Raji (cell line): ENCODE data around the gene FGD1.

Experiments
- POLR2A ChIP-seq: IDR thresholded peaks from 2 replicates; pipeline ENCODE4 v1.6.1; 2011; ENCODE audit warnings: low read depth, low read length, control low read depth; ENCODE audit not compliant: insufficient read depth

Gene FGD1

DNA sequence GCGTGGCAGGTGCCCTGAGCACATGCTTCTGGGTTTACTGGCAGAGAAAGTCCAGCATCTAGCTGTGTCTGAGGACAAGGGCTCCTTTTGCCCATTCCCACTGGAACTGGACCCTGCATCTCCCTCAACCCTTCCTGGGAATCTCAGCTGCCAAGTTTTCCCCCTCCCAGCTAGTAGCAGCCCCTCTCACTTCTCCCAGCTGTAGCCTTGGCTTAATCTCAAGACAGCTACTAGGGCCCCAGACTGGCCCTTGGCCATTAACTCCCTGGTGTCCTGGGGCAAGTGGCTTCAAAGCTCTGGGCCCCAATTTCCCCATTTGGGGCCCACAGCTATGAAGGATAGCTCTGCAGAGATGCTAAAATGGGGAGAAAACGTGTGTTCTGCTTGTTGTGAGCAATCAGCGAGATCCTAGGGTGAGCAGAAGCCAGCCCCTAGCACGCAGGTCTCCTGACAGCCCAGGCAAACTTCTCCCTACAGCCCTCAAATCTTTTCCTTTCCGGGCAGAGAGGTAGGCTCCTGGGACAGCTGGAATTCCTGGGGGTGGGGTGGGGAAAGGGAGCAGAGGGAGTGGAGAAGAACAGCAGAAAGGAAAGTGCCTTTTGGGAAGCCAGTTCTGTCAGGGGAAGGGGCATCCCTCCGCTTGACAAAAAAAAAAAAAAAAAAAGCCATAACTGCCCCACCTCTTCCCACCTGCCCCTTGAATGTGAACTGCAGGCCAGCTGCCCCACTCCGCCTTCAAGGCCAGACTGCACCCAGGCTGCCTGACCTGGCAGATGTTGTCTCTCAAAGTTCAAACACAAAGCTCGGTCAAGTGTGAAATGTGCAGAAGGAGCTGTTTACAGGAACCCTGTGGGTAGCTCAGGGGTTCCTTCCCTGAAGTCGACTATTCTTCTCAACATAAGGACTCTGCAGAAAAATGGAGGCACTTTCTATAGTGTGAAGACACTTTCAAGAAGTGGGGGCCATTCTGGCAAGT is 16.6 kb downstream of the FGD1 start:
- no peak for TF ChIP-seq POLR2A

DNA sequence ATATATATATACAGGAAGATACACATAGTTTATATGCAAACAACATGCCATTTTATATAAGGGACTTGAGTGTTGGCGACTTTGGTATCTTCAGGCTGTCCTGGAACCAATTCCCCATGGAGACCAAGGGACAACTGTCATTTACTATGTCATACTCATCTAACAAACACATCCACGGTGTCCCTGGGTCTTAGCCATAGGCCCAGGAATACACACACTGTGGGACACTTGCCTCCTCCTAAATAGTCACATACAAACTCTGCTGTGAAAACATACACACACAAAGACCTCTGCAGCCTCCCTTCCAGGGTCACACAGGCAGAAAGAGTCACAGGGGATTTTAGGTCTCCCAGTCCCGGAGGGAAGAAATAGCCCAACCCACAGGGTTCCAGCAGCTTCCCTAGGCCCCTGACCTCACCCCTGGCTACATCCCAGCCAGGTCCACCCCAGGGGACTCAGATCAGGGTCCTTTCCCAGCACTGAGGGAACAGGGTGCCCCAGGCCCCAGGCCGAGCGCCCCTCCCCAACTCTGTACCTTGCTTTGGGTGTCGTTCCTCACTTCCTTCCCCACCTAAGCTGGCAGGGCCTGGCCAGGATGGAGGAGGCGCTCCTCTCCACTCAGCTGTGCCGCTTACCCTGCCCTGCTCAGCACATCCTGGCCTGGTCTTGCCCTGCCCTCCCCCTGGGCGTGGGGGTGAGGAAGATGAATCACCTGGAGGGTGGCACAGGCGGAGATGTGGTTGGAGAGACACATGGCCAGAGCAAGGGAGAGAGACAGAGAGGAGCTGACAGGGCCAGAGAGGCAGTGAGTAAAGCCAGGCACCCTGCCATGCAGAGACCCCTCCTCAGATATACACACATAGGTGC is 21.8 kb downstream of the FGD1 start:
- no peak for TF ChIP-seq POLR2A

DNA sequence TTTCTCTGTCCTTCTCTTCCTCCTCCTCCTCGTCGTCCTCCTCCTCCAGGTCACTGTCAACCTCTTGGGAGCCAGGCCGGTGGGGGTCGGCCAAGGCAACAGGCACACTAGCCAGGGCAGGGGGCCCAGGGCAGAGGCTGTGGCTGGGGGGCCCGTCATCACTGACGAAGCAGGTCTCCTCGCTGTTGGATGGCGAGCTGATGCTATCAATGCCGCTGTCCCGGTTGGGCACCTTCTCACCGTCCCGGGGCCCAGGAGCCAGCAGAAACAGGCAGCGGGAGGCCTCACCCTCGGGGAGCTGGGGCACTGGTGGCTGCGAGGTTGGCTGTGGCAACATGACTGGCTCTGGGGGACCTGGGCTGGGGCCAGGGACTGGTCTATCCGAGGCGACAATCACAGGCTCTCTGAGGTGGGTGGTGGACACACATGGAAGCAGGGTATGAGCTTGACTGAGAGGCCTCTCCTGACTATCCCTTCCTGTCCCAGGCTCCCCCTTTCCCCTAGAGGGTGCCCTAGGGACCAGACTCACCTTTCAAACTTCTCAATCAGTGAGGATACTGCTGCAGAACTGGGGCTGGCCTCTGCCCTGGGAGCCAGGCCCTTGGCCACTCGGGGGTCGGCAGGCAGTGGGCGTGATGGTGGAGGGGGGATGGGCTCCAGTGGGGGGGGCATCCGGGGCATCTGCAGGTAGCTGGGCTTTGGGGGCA is 25.8 kb downstream of the FGD1 start:
- no peak for TF ChIP-seq POLR2A

DNA sequence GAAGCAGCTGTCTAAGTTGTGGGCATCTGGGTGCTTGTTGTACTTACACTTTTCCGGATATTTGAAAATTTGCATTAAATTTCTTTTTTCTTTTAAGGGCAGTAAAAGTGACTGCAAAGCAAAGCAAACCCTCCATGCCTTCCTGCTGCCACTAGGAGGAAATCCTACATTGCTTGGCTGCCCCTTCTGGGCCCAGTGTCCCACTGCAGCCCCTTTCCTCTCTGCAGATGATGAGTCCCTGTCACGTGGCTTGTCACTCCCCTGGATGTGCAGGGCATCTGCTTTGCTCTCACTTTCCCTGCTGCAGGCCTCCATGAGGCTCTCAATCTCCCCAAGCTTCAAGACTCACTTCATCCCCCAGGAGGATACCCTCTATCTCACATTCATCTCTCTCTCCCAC is 43.1 kb downstream of the FGD1 start:
- no peak for TF ChIP-seq POLR2A

DNA sequence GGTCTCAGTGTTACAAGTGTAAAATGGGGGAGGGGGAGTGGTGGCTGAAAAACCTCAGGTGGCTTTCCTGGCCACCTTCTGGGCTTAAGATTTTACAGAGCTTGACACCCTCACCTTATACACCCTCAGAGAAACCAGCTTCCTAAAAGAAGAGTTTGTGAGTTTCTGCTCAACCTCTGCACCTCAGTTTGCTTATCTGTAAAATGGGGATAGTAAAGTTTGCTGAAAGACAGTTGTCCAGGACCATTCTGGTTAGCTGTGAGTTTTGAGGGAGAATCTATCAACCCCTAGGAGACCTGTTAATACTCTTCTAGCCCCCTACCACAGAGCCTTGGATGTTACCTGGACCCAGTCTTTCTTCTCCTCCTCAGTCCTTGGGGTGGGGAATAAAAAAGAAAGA is 46.1 kb downstream of the FGD1 start:
- TF ChIP-seq POLR2A = no peak

DNA sequence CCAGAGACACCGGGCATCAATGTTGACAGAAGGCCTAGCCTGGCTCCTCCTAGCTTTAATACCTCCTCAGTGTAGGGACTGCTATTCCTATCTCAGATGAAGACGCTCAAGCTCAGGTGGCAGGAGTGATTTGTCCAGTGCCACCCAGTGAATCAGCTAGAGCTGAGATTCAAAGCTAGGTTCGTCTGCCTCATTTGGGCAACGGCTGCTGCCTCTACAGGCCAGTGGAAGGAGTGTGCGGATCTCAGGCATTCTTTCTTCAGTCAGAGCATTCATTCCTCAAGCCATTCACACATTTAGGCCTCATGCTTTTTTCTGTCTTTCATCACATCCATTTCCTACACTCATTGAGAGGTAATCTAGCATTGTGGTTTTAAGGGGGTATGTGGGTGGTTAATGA is 48.6 kb downstream of the FGD1 start:
- TF ChIP-seq POLR2A = no peak

DNA sequence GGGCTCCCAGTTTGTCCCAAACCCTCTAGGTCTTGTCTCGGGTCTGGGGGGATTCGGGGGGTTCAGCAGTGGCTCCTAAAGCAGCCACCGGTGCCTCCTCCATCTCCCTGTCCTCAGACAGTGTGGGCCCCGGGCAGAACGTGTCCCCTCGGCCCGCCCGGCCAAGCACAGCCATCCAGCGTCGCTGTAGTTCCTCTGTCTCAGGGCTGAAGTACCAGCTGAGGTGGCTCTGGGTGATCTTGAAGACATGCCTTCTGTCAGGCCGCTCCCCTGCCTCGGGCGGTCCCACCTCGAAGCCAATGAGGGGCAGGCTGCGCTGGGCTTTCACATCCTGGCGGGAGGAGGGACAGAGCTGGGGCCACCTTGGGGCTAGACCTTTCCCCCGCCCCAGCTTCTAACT is 50.0 kb downstream of the FGD1 start:
- TF ChIP-seq POLR2A = no peak

DNA sequence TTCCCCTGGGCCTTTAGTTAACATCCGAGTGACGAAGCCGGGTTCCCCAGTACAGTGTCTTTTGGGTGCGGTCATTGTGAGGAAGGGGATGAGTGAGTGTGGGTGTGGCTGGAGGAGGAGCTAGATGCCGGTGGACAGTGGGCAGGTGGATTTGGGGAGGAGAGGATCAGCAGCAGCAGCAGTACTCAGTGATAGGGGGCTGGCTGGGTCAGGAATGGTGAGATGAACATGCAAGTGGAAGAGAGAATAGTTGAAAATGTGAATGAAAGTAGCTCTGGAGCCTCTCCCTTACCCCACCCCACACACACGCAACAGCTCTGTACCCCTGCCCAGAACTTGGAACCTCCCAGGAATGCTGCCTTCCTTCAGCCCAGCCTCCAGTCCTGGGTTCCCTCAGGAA is 51.3 kb downstream of the FGD1 start:
- no peak for TF ChIP-seq POLR2A

DNA sequence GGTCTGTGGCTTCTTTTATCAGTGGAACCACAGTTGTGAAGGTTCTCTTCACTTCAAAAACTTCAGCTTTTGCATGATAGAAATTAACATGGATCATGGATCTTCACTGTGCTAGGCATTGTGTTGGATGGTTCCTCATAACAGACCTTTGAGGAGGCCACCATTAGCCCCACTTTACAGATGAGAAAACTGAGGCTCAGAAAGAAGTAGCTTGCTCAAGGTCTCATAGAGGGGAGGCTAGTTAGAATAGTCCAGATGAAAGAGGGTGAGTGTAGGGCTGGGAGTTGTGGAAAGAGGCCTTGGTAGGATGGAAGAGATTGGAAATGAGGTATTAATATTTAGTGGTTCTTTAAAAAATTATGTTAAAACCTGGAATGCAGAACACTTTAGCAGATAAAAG is 53.2 kb downstream of the FGD1 start:
- TF ChIP-seq POLR2A = no peak

DNA sequence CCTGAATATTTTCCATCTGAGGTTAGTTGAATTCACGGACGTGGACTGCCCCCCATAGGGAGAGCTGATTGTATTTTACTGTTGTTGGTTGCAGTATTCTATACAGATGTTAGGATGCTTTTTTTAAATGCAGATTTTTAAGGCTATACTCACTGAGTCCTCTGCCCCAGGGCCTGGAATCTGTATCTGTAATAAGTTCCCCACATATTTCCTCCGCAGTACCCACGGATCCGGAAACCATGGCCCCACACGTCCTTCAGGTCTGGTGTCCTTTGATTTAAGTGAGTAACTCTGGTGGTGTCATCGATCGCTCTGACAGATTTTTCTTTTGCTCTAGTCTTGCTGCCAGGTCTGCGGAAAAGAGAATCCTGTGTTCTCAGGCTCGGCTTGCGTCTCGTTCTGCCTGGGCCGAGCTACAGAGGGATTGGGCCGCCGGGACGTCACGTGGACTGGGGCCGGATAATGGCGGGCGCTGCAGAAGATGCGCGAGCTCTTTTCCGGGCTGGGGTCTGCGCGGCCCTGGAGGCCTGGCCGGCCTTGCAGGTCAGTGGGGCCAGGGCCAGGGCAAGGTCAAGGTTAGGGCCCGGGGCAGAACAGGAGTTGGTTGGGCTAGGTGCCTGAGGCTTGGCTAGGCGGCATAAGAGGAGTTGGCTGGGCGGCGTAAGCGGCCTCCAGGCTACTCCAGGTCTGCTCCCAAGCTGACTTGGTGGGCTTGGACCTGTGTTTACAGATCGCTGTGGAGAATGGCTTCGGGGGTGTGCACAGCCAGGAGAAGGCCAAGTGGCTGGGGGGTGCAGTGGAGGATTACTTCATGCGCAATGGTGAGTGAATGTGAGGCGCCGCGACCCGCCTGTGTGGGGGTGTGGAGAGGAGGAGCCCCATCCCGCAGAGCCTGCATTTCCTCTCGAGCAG is 55.8 kb downstream of the FGD1 start, which contains the start of gene TSR2:
Gene TSR2 (plus strand): TSS at position 445 of the 912 bp plus-strand sequence. CDS start 18 bp downstream, at position 463.
- TF ChIP-seq POLR2A = peak; percentile 48

DNA sequence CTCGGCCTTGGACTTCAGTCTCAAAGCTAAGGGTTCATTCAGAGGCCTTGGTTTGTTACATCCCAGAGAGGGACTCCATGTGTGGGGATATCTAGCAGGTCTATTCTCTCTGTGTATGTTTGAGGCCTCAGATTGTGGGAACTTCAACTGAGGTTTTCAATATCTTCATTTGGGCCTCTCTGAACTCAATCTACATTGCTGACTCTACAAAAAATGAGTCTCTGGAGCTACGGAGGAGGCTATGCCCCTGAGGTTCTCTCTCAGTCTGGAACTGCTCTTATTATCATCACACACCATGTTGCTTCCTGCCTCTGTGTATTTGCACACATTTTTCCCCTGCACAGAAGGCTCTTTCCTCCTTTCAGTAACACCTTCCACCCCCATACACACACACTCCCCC is 60.9 kb downstream of the FGD1 start:
- no peak for TF ChIP-seq POLR2A

DNA sequence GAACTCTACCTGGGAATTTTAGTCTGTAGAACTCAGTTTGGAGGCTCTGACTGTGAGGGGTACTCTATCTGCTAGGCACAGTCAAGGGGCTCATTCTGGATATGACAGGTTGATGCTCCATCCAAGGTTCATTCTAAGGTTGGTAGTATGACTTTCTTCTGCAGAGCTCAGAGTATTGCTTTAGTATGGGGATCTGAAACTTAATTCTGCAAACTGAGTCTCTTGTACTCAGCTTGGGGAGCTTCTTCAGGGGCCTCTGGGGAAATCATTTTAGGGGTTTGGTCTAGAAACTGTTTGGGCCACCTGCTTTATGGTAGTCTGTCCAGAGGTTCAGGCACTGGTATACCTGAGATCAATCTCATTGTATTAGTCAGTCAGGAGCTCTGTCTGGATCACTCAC is 65.5 kb downstream of the FGD1 start:
- TF ChIP-seq POLR2A = no peak

DNA sequence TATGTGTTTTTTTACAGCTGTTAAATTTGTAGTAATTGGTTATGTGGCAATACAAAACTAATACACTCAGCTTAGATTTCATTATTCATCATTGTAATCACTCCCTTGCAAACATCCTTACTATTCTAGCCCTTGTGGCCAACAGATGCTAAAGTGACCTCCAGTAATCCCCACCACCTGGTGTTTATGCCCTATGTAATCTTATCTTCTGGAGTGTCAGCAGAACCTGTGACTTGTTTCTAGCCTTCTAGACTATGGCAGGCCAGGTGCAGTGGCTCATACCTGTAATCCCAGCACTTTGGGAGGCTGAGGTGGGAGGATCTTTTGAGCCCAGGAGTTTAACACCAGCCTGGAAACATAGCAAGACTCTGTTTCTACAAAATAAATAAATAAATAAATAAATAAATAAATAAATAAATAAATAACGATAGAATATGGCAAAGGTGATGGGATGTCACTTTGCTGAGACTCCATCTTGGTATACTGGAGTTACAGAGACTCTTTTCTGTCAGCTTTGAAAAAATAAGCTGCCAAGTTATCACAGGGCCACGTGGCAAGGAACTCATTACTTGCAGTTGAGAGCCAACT is 68.1 kb downstream of the FGD1 start:
- no peak for TF ChIP-seq POLR2A
